Activated CD8-positive, alpha-beta memory T cell treated with anti-CD3 and anti-CD28 coated beads, Interleukin-2, amount 50 U/mL, for 24 hours (primary cell): ENCODE data around the gene RNF157.
A peak's percentile ranks its signal among the peaks of the same experiment; 100 is the strongest.

ENCODE experiments used
- DNase-seq: peaks from one replicate; pipeline ENCODE4 v3.0.0-alpha.2; 2020; ENCODE audit errors: extremely low read depth

RNF157 gene

GRCh38 chr17:76123749-76124581 is 116.3 kb downstream of the RNF157 start:
- DNase-seq = no peak

- DNase-seq = no peak
These were observed 117.1 kb downstream of the RNF157 start for GRCh38 chr17:76123191-76123499.

- no peak for DNase-seq
These were observed 117.7 kb downstream of the RNF157 start for GRCh38 chr17:76122431-76123190.

- no peak for DNase-seq
These were observed 118.3 kb downstream of the RNF157 start for GRCh38 chr17:76121932-76122430.

GRCh38 chr17:76120658-76121008 is 119.7 kb downstream of the RNF157 start:
- no peak for DNase-seq

GRCh38 chr17:76119409-76120371 is 120.6 kb downstream of the RNF157 start:
- DNase-seq = no peak

- DNase-seq = no peak
These were observed 125.0 kb downstream of the RNF157 start for GRCh38 chr17:76115138-76115754.

GRCh38 chr17:76111956-76112355 is 128.3 kb downstream of the RNF157 start:
- no peak for DNase-seq

- DNase-seq = no peak
These were observed 132.8 kb downstream of the RNF157 start for GRCh38 chr17:76107509-76107908.

- DNase-seq = no peak
These were observed 133.6 kb downstream of the RNF157 start for GRCh38 chr17:76106703-76107102.

GRCh38 chr17:76104896-76105231 is 135.4 kb downstream of the RNF157 start:
- no peak for DNase-seq

- no peak for DNase-seq
These were observed 136.0 kb downstream of the RNF157 start for GRCh38 chr17:76104140-76104895.

GRCh38 chr17:76103274-76104139 is 136.8 kb downstream of the RNF157 start, which contains the start of gene EXOC7:
EXOC7 (minus strand) TSS chr17:76103787; CDS start chr17:76103692, 95 bp downstream.
- peak; percentile 77 for DNase-seq

GRCh38 chr17:76102944-76103273 is 137.4 kb downstream of the RNF157 start:
- no peak for DNase-seq

- DNase-seq = no peak
These were observed 142.5 kb downstream of the RNF157 start for GRCh38 chr17:76097716-76098295.

- no peak for DNase-seq
These were observed 144.3 kb downstream of the RNF157 start for GRCh38 chr17:76095943-76096342.

- no peak for DNase-seq
These were observed 146.2 kb downstream of the RNF157 start for GRCh38 chr17:76094046-76094445.

GRCh38 chr17:76092526-76093413 is 147.5 kb downstream of the RNF157 start:
- DNase-seq = no peak
